H9 (cell line): ENCODE results near the gene HIPK4. TPM values are rescaled to one million over a fixed set of nuclear protein-coding genes. Genes with fewer than 3 reads are reported as not detected.

Experiments
- DNase-seq: peaks from one replicate; pipeline ENCODE4 v3.0.0-alpha.2; 2017
- H2AFZ ChIP-seq: one replicate; pipeline ENCODE4 v1.6.1; 2013; ENCODE audit warnings: mild to moderate bottlenecking, low read length, control low read depth, moderate library complexity
- H2AK5ac ChIP-seq: 2 replicates; pipeline ENCODE4 v1.6.1; 2013; ENCODE audit warnings: low read length, control low read depth, mixed read lengths; ENCODE audit not compliant: insufficient read length
- H2BK120ac ChIP-seq: one replicate; pipeline ENCODE4 v1.6.1; 2013; ENCODE audit warnings: low read depth, mild to moderate bottlenecking, low read length, control low read depth, inconsistent platforms; ENCODE audit not compliant: poor library complexity, severe bottlenecking
- H2BK12ac ChIP-seq: 2 replicates; pipeline ENCODE4 v1.6.1; 2013; ENCODE audit warnings: low read length, control low read depth, mixed read lengths, low read depth; ENCODE audit not compliant: insufficient read length
- H2BK15ac ChIP-seq: 2 replicates; pipeline ENCODE4 v1.6.1; 2013; ENCODE audit warnings: low read depth, low read length, control low read depth
- H2BK20ac ChIP-seq: one replicate; pipeline ENCODE4 v1.6.1; 2013; ENCODE audit warnings: low read depth, mild to moderate bottlenecking, low read length, control low read depth, inconsistent platforms; ENCODE audit not compliant: poor library complexity, severe bottlenecking
- H2BK5ac ChIP-seq: 2 replicates; pipeline ENCODE4 v1.6.1; 2013; ENCODE audit warnings: low read length, control low read depth, mixed read lengths; ENCODE audit not compliant: insufficient read length
- H3K14ac ChIP-seq: 2 replicates; pipeline ENCODE4 v1.6.1; 2013; ENCODE audit warnings: low read length, control low read depth; ENCODE audit not compliant: insufficient read depth
- H3K18ac ChIP-seq: 2 replicates; pipeline ENCODE4 v1.6.1; 2013; ENCODE audit warnings: low read depth, mild to moderate bottlenecking, mixed read lengths, low read length, control low read depth; ENCODE audit not compliant: insufficient read length
- H3K23ac ChIP-seq: 2 replicates; pipeline ENCODE4 v1.6.1; 2013; ENCODE audit warnings: low read length, control low read depth, mixed read lengths, low read depth; ENCODE audit not compliant: insufficient read length
- H3K23me2 ChIP-seq: 2 replicates; pipeline ENCODE4 v1.6.1; 2013; ENCODE audit warnings: low read depth, mild to moderate bottlenecking, mixed read lengths, low read length, control low read depth; ENCODE audit not compliant: insufficient read length, poor library complexity, severe bottlenecking
- H3K27ac ChIP-seq: 2 replicates; pipeline ENCODE4 v1.5.1; 2013; ENCODE audit warnings: low read length, control low read depth, mixed read lengths, low read depth; ENCODE audit not compliant: insufficient read length
- H3K27me3 ChIP-seq: 2 replicates; pipeline ENCODE4 v1.6.1; 2013; ENCODE audit warnings: low read length, control low read depth, inconsistent platforms; ENCODE audit not compliant: insufficient read depth
- H3K4ac ChIP-seq: 2 replicates; pipeline ENCODE4 v1.6.1; 2013; ENCODE audit warnings: low read depth, mild to moderate bottlenecking, control low read depth, inconsistent platforms, low read length, moderate library complexity
- H3K4me1 ChIP-seq: 2 replicates; pipeline ENCODE4 v1.6.1; 2013; ENCODE audit warnings: low read length, control low read depth, inconsistent platforms; ENCODE audit not compliant: insufficient read depth
- H3K4me2 ChIP-seq: 2 replicates; pipeline ENCODE4 v1.6.1; 2013; ENCODE audit warnings: low read length, control low read depth, mixed read lengths; ENCODE audit not compliant: insufficient read length, insufficient read depth
- H3K56ac ChIP-seq: 2 replicates; pipeline ENCODE4 v1.6.1; 2013; ENCODE audit warnings: low read depth, mild to moderate bottlenecking, mixed read lengths, low read length, control low read depth; ENCODE audit not compliant: insufficient read length
- H3K79me1 ChIP-seq: 2 replicates; pipeline ENCODE4 v1.6.1; 2013; ENCODE audit warnings: low read depth, mild to moderate bottlenecking, moderate library complexity, low read length, control low read depth, inconsistent platforms; ENCODE audit not compliant: insufficient read depth, poor library complexity, severe bottlenecking
- H3K79me2 ChIP-seq: 2 replicates; pipeline ENCODE4 v1.6.1; 2013; ENCODE audit warnings: low read length, control low read depth, inconsistent platforms; ENCODE audit not compliant: insufficient read depth
- H3K9ac ChIP-seq: 2 replicates; pipeline ENCODE4 v1.6.1; 2013; ENCODE audit warnings: low read length, control low read depth, mixed read lengths; ENCODE audit not compliant: insufficient read length; ENCODE audit errors: extremely low read depth
- H3K9me3 ChIP-seq: one replicate; pipeline ENCODE4 v1.6.1; 2013; ENCODE audit warnings: low read depth, low read length, inconsistent platforms; ENCODE audit not compliant: control insufficient read depth
- H3T11ph ChIP-seq: one replicate; pipeline ENCODE4 v1.6.1; 2013; ENCODE audit warnings: mild to moderate bottlenecking, low read length, control low read depth, inconsistent platforms
- H4K20me1 ChIP-seq: one replicate; pipeline ENCODE4 v1.6.1; 2013; ENCODE audit not compliant: control insufficient read depth, insufficient read length, insufficient read depth
- H4K5ac ChIP-seq: 2 replicates; pipeline ENCODE4 v1.6.1; 2013; ENCODE audit warnings: low read depth, mild to moderate bottlenecking, mixed read lengths, low read length, control low read depth; ENCODE audit not compliant: insufficient read length
- H4K8ac ChIP-seq: replicated peaks from 2 replicates; pipeline ENCODE4 v1.6.1; 2013; ENCODE audit warnings: low read length, control low read depth, mixed read lengths, low read depth; ENCODE audit not compliant: insufficient read length
- H4K91ac ChIP-seq: 2 replicates; pipeline ENCODE4 v1.6.1; 2013; ENCODE audit warnings: low read depth, mild to moderate bottlenecking, moderate library complexity, mixed read lengths, low read length, control low read depth; ENCODE audit not compliant: insufficient read length
- H3K27ac Mint-ChIP-seq, 3 experiments: 2 replicates in 2 of 3; 3 replicates in 1 of 3; pipeline ENCODE4 v1.8.0; 2020 to 2021; ENCODE audit warnings: mixed read lengths in 3 of 3, mild to moderate bottlenecking in 1 of 3, moderate library complexity in 1 of 3
- H3K27me3 Mint-ChIP-seq: 2 replicates; pipeline ENCODE4 v1.8.0; 2021; ENCODE audit warnings: low read depth, mild to moderate bottlenecking, moderate library complexity, mixed read lengths
- H3K36me3 Mint-ChIP-seq, 3 experiments: 2 replicates in 2 of 3; 3 replicates in 1 of 3; pipeline ENCODE4 v1.8.0; 2020 to 2021; ENCODE audit warnings: low read depth in 3 of 3, mixed read lengths in 3 of 3; ENCODE audit not compliant: insufficient read depth in 1 of 3
- H3K4me1 Mint-ChIP-seq, 2 experiments: 2 replicates each; pipeline ENCODE4 v1.8.0; 2020; ENCODE audit warnings: mixed read lengths in 2 of 2
- H3K4me3 Mint-ChIP-seq, 2 experiments: 2 replicates in 1 of 2; 3 replicates in 1 of 2; pipeline ENCODE4 v1.8.0; 2020 to 2021; ENCODE audit warnings: mild to moderate bottlenecking in 2 of 2, mixed read lengths in 2 of 2, moderate library complexity in 1 of 2
- H3K9me3 Mint-ChIP-seq, 2 experiments: 2 replicates in 1 of 2; 3 replicates in 1 of 2; pipeline ENCODE4 v1.8.0; 2020; ENCODE audit warnings: mild to moderate bottlenecking in 2 of 2, mixed read lengths in 2 of 2, moderate library complexity in 1 of 2
- CTCF ChIP-seq: fragments of 200-600 bp; sonication (generic); conservative IDR thresholded peaks from 3 replicates; pipeline ENCODE4 v1.8.0; 2021; ENCODE audit warnings: antibody characterized with exemption, mild to moderate bottlenecking
- WGBS: extraction: QIAGEN DNeasy Blood & Tissue Kit; methylation state at CpG from one replicate; pipeline ENCODE4 v1.1.7; 2013; ENCODE audit warnings: missing lambda C conversion rate, low lambda C conversion rate, mixed read lengths; ENCODE audit not compliant: insufficient read length; ENCODE audit errors: extremely low coverage; 5-methylcytosine and 5-hydroxymethylcytosine counted together
- long read RNA-seq: library from polyadenylated mRNA; unstranded; transcript quantifications from one replicate; pipeline ENCODE4 v2.0.0, GENCODE V29; 2020
- total RNA-seq: library from RNA; stranded (reverse); gene quantifications from 2 replicates; pipeline ENCODE4 v1.2.1, GENCODE V29; 2021

Gene HIPK4
- total RNA-seq: 0.15 TPM in 1 of 2 replicates, not detected in the other
- long read RNA-seq, partial matches to known transcripts: 0 of 4 reads
- long read RNA-seq, other reads (novel, unspliced or antisense): 4 of 4 reads

- H3K4me3 Mint-ChIP-seq: no peak within 1 kb of the TSS
- no peak within 1 kb of the TSS for H3K9ac ChIP-seq
Observed at GRCh38 chr19:40390084-40390742, at the start of gene HIPK4. Gene HIPK4 (minus strand): TSS chr19:40390181. CDS start chr19:40389902, 279 bp downstream.

More at GRCh38 chr19:40390084-40390742, at the start of gene HIPK4:
- H2BK120ac ChIP-seq: no peak within 1 kb of the TSS
- H2BK15ac ChIP-seq: no peak within 1 kb of the TSS
- H3K27ac ChIP-seq: no peak within 1 kb of the TSS
- H4K91ac ChIP-seq: no peak within 1 kb of the TSS
- H3K56ac ChIP-seq: no peak within 1 kb of the TSS
- Mint-ChIP-seq H3K27me3 (peaks cover 4% of the 10 kb centered on the region; the same call in 1 of the 2 replicates), H3K27ac (peak within 1 kb of the TSS in 1 of 3 experiments; percentile 44; a peak in 1 of 7 replicates), H3K4me1 (peaks cover 7 to 9% of the 10 kb centered on the region in 2 experiments), H3K9me3 (no peaks in the 10 kb centered on the region), H3K36me3 (no peaks in the 10 kb centered on the region)
- H2AFZ ChIP-seq: no peak within 1 kb of the TSS
- H3K9me3 ChIP-seq: no peaks in the 10 kb centered on the region
- no peak for TF ChIP-seq CTCF
- no peak within 1 kb of the TSS for H3K18ac ChIP-seq
- H2AK5ac ChIP-seq: no peak within 1 kb of the TSS
- no peaks in the 10 kb centered on the region for H3K79me1 ChIP-seq
- H4K8ac ChIP-seq: no peak within 1 kb of the TSS
- no peak for DNase-seq
- no peak within 1 kb of the TSS; the same call in 1 of the 2 replicates for H3K14ac ChIP-seq
- no peak within 1 kb of the TSS for H4K5ac ChIP-seq
- no peaks in the 10 kb centered on the region for H3K4me1 ChIP-seq
- no CpG with 5 or more reads among the region's 10 CpGs for WGBS
- no peak within 1 kb of the TSS for H2BK20ac ChIP-seq
- H3K4me2 ChIP-seq: no peak within 1 kb of the TSS
- no peak within 1 kb of the TSS for H3T11ph ChIP-seq
- H3K79me2 ChIP-seq: no peaks in the 10 kb centered on the region
- no peak within 1 kb of the TSS for H2BK12ac ChIP-seq
- no peaks in the 10 kb centered on the region for H4K20me1 ChIP-seq
- no peak within 1 kb of the TSS for H3K23ac ChIP-seq
- no peaks in the 10 kb centered on the region for H3K27me3 ChIP-seq
- H3K4ac ChIP-seq: no peak within 1 kb of the TSS
- no peak within 1 kb of the TSS for H2BK5ac ChIP-seq
- no peaks in the 10 kb centered on the region for H3K23me2 ChIP-seq
